HepG2 (cell line): Measurements from ENCODE around the gene ABHD17C. TPM values are rescaled to one million over a fixed set of nuclear protein-coding genes. Genes with fewer than 3 reads are reported as not detected.

Source experiments
- BCL6 ChIP-seq: IDR thresholded peaks from 2 replicates; pipeline ENCODE4 v1.6.1; 2016; ENCODE audit warnings: missing genetic modification reagents, missing compliant biosample characterization
- FOXA1 ChIP-seq, 2 experiments: fragments of 450-650 bp in 1 of 2; sonication (generic) in 1 of 2; formaldehyde crosslinking in 1 of 2; IDR thresholded peaks; 2 replicates each; pipeline versions ENCODE4 v1.4.0 to v1.6.1; 2016 to 2020; ENCODE audit warnings: missing genetic modification reagents in 1 of 2
- LCORL ChIP-seq, 2 experiments: fragments of 450-650 bp in 1 of 2; sonication (generic) in 1 of 2; formaldehyde crosslinking in 1 of 2; IDR thresholded peaks; 2 replicates each; pipeline versions ENCODE4 v1.5.0 to v1.6.1; 2017 to 2020; ENCODE audit warnings: antibody characterized with exemption in 1 of 2, missing genetic modification reagents in 1 of 2
- MYNN ChIP-seq: sonication (generic); formaldehyde crosslinking; IDR thresholded peaks from 2 replicates; pipeline ENCODE4 v1.4.0; 2020; ENCODE audit warnings: mild to moderate bottlenecking, low read depth, missing genetic modification reagents
- MZF1 ChIP-seq: sonication (generic); formaldehyde crosslinking; IDR thresholded peaks from 2 replicates; pipeline ENCODE4 v1.8.1; 2023; ENCODE audit warnings: mild to moderate bottlenecking, missing genetic modification reagents, borderline replicate concordance
- NFYC ChIP-seq: IDR thresholded peaks from 2 replicates; pipeline ENCODE4 v1.6.1; 2016; ENCODE audit warnings: missing genetic modification reagents, missing compliant biosample characterization
- ONECUT2 ChIP-seq: sonication (generic); formaldehyde crosslinking; IDR thresholded peaks from 2 replicates; pipeline ENCODE4 v1.4.0; 2020; ENCODE audit warnings: missing genetic modification reagents
- SAFB2 ChIP-seq: sonication (generic); formaldehyde crosslinking; IDR thresholded peaks from 2 replicates; pipeline ENCODE4 v1.5.1; 2020; ENCODE audit warnings: missing genetic modification reagents, low read depth, mild to moderate bottlenecking, borderline replicate concordance
- TMF1 ChIP-seq: sonication (generic); formaldehyde crosslinking; IDR thresholded peaks from 2 replicates; pipeline ENCODE4 v1.8.1; 2022; ENCODE audit warnings: low read depth, missing genetic modification reagents
- ZBTB42 ChIP-seq: sonication (generic); formaldehyde crosslinking; IDR thresholded peaks from 2 replicates; pipeline ENCODE4 v1.5.0; 2020; ENCODE audit warnings: mild to moderate bottlenecking, missing genetic modification reagents
- ZNF326 ChIP-seq: sonication (generic); formaldehyde crosslinking; IDR thresholded peaks from 2 replicates; pipeline ENCODE4 v1.4.0; 2020; ENCODE audit warnings: missing genetic modification reagents, borderline replicate concordance
- ZNF598 ChIP-seq: sonication (generic); formaldehyde crosslinking; IDR thresholded peaks from 2 replicates; pipeline ENCODE4 v1.5.1; 2020; ENCODE audit warnings: mild to moderate bottlenecking, missing genetic modification reagents, borderline replicate concordance
- polyA plus RNA-seq, 8 experiments: library from polyadenylated mRNA; depleted of rRNA in 3 of 8; stranded (reverse) in 7 of 8; unstranded in 1 of 8; fragments of >200 nt; fragmentation: Illumina TruSeq in 4 of 8; extraction: Trizol in 4 of 8; gene quantifications; 2 replicates each; pipeline versions ENCODE4 v1.2.1 to v1.2.3, GENCODE V29; 2011 to 2016; ENCODE audit warnings: low read depth in 4 of 8, missing spikeins in 1 of 8, mixed read lengths in 1 of 8; ENCODE audit not compliant: insufficient read depth in 1 of 8
- total RNA-seq, 5 experiments: library from RNA; depleted of rRNA; stranded (reverse); fragments of >200 nt; fragmentation: Illumina TruSeq; extraction: Trizol; gene quantifications; 2 replicates each; pipeline ENCODE4 v1.2.3, GENCODE V29; 2016; ENCODE audit warnings: low read depth in 1 of 5
- TF ChIP-seq, protein P1 (sequence below): sonication (generic); formaldehyde crosslinking; IDR thresholded peaks from 2 replicates; pipeline ENCODE4 v1.5.0; 2020; ENCODE audit warnings: mild to moderate bottlenecking, missing genetic modification reagents
- TF ChIP-seq, protein P2 (sequence below): fragments of 450-650 bp; IDR thresholded peaks from 2 replicates; pipeline ENCODE4 v1.6.1; 2016
- TF ChIP-seq, protein P3 (sequence below): IDR thresholded peaks from 2 replicates; pipeline ENCODE4 v1.6.1; 2012; ENCODE audit warnings: low read depth, low read length, improper control_type of control experiment
- TF ChIP-seq, protein P4 (sequence below): sonication (generic); formaldehyde crosslinking; IDR thresholded peaks from 2 replicates; pipeline ENCODE4 v1.4.0; 2020; ENCODE audit warnings: missing genetic modification reagents, low read depth, mild to moderate bottlenecking, borderline replicate concordance
- TF ChIP-seq, protein P5 (sequence below): sonication (generic); formaldehyde crosslinking; IDR thresholded peaks from 2 replicates; pipeline ENCODE4 v1.4.0; 2020; ENCODE audit warnings: missing genetic modification reagents

ABHD17C gene
- total and polyA plus RNA-seq, 2 of the 13 experiments (the other 11 are each of a cell fraction or from before 2014, with no cell fraction given) = 2.9 to 3.9 TPM

DNA sequence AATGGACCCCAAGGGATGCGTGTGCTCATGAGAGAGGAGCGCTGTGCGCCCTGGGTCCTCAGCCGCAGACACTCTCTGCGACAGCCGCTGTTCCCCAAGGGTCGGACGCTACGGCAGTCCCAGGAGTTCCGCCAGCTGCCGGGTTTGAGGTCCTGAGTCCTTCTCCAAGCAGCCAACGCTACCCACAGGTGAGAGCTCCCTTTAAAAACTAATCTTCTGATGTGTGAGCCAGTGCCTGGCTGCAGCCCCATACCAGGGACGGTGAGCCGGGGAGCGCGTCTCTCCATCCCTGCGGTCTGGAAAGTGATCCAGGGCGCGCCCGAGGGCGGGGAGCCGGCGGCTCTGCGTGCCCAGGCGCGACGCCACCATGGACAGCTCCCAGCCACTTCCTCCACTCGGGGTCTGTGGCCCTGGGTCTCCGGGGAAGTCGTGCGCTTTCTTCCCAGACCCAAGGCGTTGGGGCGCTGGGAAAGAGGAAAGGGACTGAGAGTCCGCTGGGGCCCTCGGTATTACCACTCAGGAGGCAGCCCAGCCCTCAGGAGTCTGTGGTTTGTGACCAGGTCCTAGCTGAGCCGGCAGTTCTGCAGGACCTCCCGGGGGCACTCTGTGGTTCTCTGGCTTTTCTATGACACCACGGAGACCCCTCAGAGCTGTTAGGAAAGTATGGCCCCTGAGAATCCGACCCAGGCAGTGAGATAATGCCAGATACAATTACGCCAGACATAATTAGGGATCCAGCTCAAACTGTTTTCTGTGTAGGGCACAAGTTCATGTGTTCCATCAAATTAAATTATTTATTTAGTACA lies 85.5 kb downstream of the ABHD17C start (continued):
- TF ChIP-seq, protein P1, sequence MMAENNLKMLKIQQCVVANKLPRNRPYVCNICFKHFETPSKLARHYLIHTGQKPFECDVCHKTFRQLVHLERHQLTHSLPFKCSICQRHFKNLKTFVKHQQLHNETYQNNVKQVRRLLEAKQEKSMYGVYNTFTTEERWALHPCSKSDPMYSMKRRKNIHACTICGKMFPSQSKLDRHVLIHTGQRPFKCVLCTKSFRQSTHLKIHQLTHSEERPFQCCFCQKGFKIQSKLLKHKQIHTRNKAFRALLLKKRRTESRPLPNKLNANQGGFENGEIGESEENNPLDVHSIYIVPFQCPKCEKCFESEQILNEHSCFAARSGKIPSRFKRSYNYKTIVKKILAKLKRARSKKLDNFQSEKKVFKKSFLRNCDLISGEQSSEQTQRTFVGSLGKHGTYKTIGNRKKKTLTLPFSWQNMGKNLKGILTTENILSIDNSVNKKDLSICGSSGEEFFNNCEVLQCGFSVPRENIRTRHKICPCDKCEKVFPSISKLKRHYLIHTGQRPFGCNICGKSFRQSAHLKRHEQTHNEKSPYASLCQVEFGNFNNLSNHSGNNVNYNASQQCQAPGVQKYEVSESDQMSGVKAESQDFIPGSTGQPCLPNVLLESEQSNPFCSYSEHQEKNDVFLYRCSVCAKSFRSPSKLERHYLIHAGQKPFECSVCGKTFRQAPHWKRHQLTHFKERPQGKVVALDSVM = no peak
- TF ChIP-seq, protein P2, sequence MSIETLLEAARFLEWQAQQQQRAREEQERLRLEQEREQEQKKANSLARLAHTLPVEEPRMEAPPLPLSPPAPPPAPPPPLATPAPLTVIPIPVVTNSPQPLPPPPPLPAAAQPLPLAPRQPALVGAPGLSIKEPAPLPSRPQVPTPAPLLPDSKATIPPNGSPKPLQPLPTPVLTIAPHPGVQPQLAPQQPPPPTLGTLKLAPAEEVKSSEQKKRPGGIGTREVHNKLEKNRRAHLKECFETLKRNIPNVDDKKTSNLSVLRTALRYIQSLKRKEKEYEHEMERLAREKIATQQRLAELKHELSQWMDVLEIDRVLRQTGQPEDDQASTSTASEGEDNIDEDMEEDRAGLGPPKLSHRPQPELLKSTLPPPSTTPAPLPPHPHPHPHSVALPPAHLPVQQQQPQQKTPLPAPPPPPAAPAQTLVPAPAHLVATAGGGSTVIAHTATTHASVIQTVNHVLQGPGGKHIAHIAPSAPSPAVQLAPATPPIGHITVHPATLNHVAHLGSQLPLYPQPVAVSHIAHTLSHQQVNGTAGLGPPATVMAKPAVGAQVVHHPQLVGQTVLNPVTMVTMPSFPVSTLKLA = no peak
- no peak for TF ChIP-seq ZNF326
- no peak; the same call in 1 of the 2 replicates for TF ChIP-seq NFYC (CRISPR knock-in tag)
- no peak for TF ChIP-seq ZBTB42 (CRISPR knock-in tag)
- TF ChIP-seq ZNF598 = peak; percentile 66; the same call in 1 of the 2 replicates
- TF ChIP-seq, protein P3, sequence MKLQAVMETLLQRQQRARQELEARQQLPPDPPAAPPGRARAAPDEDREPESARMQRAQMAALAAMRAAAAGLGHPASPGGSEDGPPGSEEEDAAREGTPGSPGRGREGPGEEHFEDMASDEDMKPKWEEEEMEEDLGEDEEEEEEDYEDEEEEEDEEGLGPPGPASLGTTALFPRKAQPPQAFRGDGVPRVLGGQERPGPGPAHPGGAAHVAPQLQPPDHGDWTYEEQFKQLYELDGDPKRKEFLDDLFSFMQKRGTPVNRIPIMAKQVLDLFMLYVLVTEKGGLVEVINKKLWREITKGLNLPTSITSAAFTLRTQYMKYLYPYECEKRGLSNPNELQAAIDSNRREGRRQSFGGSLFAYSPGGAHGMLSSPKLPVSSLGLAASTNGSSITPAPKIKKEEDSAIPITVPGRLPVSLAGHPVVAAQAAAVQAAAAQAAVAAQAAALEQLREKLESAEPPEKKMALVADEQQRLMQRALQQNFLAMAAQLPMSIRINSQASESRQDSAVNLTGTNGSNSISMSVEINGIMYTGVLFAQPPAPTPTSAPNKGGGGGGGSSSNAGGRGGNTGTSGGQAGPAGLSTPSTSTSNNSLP = no peak
- TF ChIP-seq MYNN (CRISPR knock-in tag) = peak; percentile 92; the same call in 1 of the 2 replicates
- TF ChIP-seq SAFB2 (CRISPR knock-in tag) = 0 out of 2 replicates have a peak, but pooled peaks have one; percentile 54
- TF ChIP-seq TMF1 (CRISPR knock-in tag) = peak; percentile 90
- TF ChIP-seq, protein P4, sequence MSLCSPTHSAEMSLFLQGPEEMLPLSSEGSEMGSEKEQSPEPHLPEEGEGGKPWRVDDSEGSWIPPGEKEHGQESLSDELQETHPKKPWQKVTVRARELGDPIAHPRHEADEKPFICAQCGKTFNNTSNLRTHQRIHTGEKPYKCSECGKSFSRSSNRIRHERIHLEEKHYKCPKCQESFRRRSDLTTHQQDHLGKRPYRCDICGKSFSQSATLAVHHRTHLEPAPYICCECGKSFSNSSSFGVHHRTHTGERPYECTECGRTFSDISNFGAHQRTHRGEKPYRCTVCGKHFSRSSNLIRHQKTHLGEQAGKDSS = peak; percentile 91
- TF ChIP-seq ONECUT2 (CRISPR knock-in tag) = peak; percentile 73; the same call in 1 of the 2 replicates
- no peak for TF ChIP-seq MZF1 (CRISPR knock-in tag)
- TF ChIP-seq, protein P5, sequence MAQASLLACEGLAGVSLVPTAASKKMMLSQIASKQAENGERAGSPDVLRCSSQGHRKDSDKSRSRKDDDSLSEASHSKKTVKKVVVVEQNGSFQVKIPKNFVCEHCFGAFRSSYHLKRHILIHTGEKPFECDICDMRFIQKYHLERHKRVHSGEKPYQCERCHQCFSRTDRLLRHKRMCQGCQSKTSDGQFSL = no peak
- TF ChIP-seq LCORL (IDR thresholded peaks at IDR 0.05) = no peak
- TF ChIP-seq LCORL (CRISPR knock-in tag; IDR thresholded peaks at IDR 0.05) = no peak
- no peak for TF ChIP-seq FOXA1 (IDR thresholded peaks at IDR 0.05)
- TF ChIP-seq FOXA1 (CRISPR knock-in tag; IDR thresholded peaks at IDR 0.05) = 0 out of 2 replicates have a peak, but pooled peaks have one; percentile 13
- TF ChIP-seq BCL6 (CRISPR knock-in tag) = peak; percentile 77; the same call in 1 of the 2 replicates
